SW480 (cell line): ENCODE data around the gene KRTAP11-1.
A peak's percentile ranks its signal among the peaks of the same experiment; 100 is the strongest.

Experiments used
- DNase-seq: peaks from one replicate; pipeline ENCODE4 v3.0.0-alpha.2; 2016; ENCODE audit warnings: low spot score

The KRTAP11-1 gene, protein sequence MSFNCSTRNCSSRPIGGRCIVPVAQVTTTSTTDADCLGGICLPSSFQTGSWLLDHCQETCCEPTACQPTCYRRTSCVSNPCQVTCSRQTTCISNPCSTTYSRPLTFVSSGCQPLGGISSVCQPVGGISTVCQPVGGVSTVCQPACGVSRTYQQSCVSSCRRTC

DNA sequence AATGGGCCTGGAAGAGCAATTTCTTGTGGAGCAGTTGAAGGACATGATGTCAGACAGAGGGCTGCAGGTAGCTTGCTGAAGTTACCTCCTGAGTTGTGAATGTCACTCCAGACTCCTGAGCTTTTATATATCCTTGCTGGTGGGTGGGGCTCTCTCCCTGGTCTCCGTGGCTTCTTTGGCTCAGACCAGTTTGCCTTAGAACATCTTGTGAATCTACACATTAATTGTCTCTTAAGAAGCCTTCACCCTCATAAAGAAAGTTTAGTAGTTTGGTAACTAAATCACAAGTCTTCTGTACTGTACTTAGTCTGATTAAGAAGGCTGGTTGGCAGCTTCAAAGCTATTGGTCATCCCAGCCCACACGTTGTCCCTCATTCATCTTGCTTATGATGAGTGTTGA, at the start of gene KRTAP11-1:
Gene KRTAP11-1, minus strand, starts transcription at position 101 of the 400 bp plus-strand sequence. Its CDS starts 56 bp downstream, at position 45.
- no peak for DNase-seq

DNA sequence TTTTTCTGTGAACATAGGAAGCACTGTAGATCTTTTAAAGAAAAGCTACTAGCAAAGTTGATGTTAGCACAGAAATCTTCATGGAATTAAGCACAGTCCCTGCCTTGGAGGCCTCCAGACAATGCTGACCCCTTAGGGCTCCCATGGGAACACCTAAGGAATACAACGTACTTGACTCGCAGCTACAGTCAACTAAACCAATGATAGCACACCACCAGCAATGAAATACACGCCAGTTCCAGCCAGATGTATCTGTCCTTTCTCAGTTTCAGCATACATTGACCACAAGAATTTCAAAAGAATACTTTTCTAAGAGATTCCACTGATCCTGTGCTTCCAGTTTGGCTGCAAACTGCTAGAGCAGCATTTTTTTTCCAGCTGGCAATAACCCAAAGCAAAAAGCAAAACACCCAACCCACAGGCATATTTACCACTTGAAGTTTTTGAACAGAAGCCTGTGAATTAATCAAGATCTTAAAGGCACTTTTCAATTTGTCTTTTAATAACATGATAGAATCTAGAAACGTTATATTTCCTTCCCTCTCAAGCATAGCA, 42.8 kb upstream of the KRTAP11-1 start:
- no peak for DNase-seq

DNA sequence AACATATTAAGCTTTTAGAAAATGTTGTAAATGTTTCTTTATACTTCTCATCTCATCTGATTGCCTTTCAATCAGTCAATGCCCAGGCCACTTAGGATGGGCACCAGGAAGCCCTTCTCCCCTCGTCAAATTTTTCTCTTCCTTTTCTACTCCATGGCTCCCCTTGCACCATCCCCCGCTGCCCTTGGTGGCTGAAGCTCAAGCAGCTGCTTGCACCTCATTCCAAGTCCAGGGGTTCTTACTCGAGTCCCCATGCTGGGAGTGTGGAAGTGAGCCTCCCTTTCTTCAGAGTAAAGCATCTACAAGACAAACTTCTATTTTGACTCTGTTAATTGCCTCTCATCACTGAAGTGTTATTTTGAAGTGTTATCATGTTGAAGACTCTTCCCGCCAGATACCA, 39.7 kb upstream of the KRTAP11-1 start:
- no peak for DNase-seq

DNA sequence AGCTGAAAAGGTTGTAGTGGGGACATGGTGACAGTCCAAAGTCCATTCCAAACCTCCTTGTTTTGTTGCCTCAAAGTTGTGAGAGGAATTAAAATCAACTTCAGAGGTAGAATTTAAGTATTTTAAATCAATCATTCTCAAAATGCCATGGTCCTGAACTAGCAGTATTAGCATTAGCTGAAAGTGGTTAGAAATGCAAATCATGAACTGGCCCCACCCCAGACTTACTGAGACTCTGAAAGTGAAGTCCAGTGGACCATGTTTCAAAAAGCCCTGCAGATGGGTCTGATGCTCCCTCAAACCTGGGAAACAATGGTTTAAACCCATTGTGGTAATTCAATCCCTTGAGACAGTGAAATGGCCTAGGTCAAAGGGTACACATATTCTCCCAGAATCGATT, 36.2 kb upstream of the KRTAP11-1 start:
- no peak for DNase-seq

DNA sequence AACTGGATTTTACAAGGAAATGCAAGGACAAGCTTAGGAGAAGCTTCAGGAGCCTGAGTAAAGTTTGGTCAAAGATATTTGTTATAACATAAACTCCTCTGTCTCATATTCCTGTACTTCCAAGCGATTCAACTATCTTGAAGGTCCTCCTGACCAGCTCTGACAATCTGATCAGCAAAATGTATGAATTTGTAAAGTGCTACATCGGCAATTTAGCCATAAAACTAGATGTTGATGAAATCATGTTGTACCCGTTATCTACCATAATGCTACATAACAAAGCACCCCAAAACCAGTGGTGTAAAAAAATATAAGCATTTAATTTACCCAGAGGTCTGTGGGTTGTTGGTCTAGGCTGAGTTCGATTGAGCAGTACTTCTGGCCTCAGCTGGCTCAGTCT, 19.5 kb upstream of the KRTAP11-1 start:
- no peak for DNase-seq

DNA sequence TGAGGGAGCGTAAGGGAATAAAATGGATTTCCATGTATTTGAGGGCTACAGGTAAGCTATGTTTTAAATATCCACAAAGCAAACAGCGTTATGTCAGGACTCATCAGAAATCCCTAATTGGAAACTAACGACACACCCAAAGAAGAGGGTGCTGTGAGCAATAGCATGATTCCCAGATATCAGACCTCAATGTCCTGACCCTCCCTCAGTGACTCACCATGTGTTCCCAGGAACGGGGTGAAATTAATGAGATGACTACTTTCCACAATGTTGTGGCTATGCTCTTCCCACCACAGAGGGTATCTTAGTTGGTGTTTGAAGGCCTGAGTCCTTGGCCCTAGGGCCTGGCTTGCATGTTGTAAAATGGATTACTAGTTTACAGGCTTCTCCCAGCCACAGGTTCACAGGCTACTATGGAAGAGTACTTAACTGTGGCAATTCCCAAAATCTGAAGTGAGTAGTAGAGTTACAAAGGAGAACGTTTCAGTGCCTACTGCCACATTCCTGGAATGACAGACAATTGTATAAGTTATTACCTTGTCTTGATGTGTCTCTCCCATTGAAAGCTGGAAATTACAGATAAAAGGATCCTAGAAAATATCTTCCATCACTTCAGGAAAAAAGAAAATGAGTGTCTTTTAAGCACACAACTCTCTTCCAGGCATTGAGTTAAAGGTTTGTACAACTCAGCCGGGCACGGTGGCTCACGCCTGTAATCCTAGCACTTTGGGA, 1.7 kb upstream of the KRTAP11-1 start:
- peak; percentile 69 for DNase-seq

DNA sequence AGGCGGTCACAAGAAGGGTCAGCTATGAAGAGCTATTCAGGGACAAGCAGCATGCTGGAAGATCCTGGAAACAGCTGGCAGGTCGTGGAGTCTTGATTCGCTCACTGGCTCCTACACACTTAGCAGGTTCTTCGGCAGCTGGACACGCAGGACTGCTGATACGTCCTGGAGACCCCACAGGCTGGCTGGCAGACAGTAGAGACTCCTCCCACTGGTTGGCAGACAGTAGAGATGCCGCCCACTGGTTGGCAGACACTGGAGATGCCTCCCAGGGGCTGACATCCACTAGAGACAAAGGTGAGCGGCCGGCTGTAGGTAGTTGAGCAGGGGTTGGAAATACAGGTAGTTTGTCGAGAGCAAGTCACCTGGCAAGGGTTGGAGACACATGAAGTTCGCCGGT, 466 bp downstream of the KRTAP11-1 start:
- no peak for DNase-seq

DNA sequence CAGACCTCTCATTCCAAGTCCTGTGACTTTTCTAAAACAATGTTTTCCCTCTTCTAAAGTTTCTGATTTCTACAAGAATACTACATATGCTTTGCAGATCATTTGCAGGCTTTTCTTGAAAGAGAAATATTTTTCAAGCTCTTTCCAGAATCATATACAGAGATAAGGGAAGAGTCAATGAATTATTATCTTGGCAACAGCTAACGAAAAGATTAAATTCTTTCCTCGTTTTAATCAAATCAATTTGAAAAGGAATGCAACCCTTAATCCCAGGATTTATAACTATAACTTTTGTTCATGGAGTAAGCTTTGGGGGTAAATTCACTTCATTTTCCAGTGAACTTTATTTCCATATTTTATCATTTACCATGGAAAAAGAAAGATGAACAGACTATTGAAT, 6.9 kb downstream of the KRTAP11-1 start:
- DNase-seq, result no peak

DNA sequence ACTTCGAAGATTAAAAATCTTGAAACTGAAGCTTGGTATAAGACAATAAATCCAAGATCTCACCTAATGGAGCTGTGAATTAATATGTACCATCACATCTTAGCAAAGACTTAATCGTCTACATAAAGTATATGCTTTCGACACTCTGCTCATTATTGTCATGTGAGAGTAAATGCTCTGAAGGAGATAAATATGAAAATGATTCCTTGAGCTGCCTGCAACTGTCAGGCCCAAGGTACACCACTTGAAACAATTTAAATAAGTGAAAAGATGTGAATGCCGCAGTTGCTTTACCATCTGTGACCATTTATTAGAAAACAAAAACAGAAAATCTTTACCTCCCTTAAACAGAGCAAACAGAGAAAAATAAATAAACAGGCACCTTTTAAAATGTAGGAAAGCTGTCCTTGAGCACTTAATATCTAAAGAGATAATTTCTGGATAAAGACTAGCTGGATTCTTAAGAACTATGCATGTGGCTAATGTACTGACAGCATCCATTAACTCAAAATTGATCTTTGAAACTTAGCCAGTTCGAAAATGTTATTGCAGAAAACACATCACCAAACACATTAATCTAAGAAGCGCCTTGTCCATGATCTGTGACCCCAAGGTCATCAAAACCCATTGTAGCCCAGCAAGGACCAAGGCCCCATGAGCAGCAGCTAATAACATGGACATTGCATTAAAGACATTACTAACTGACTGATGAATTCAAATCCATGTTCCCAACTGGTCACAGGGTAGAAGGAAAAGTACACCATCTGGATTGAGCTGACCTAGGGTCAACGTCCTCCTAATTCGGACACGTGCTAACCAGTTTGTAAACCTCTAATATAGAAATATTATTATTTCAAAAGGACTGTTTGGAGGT, 33.5 kb downstream of the KRTAP11-1 start:
- DNase-seq, result no peak

DNA sequence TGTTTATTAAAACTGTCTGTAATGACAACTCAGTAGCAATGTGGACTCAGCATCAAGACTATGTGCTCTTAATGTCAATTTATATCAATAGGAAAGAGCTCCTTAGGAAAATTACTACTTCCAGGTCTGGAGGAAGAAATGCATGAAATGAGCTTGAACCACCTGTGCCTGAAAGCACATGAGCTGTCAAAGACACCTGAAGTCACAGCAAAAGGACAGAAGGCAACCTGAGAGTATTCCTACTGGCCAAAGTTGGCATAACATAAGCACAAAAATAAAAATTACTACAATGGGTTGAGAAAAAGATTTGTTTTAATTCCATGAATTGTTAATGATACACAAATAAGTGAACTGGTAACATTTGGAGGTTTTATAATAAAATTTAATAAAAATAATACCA, 38.4 kb downstream of the KRTAP11-1 start:
- DNase-seq, result no peak

DNA sequence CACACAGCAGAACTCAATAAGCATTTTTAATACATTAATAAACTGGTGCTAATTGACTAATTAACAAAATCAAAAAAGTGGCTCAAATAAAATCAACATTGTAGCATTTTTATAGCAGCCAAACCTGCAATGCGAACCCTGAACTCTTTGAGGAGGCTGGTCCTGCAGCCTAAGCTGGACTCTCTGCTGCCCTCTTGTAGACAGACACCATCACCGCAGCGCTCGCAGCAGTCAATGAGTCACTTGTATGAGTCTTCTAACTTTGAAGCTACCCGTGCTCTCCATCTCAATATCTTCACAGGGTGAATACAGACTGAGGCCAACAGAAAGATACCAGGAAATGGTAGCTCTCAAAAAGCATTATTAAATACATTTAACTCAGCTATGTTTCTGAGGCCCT, 42.1 kb downstream of the KRTAP11-1 start:
- DNase-seq, result peak; percentile 66

DNA sequence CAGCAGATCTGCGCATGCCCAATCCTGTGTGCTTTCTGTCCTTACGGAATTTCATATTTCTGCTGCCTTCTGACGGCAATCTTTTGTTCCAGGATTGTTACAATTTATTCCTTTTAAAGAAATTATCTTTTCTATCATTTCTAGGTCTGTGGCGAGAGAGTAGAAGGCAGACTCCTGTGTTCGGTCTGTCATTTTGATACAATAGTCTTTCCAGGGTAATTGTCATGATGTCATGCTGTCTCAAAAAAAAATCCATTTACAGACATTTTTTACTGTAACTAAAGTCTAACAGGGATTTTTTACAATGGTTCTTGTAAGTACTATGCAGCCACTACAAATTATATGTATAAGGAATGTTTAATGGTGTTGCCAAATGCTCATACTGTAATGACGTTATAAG, 42.8 kb downstream of the KRTAP11-1 start:
- no peak for DNase-seq

DNA sequence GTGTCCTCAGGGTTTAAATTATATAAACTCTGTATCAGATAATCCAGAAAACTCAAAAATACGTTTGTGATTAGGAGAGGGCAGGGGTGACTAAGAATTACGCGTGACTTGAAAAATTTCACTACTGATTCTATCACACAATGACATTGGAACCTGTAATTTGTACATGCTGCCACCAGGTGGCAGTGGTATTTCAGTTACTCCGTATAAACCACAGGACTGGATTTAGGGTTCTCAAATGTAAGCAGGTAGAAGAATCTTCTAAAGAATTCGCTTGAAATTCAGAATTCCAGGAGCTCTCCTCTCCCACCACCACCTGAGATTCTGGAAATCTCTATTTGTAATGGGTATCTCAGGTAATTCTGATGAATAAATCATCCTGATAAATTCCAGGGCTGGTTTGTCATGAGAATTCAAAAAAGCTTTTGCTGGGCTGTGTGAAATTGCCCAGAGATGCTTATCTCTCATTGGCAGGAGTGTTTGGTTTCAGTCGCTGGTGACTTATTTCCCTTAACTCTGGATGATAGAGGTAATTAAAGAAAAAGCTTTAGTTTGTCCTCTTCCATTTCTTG, 50.1 kb downstream of the KRTAP11-1 start:
- DNase-seq, result peak; percentile 26
